Spleen (tissue), 11 donors: Measurements from ENCODE around the gene LGI4. TPM values are rescaled to one million over a fixed set of nuclear protein-coding genes. Genes with fewer than 3 reads are reported as not detected.

Source experiments
- DNase-seq: peaks from one replicate; pipeline ENCODE4 v3.0.0-alpha.2; 2020
- H3K27ac ChIP-seq, 8 donors: fragments of 200-600 bp; sonication (generic) in 7 of 8; 1 replicate in 4 of 8; 2 replicates in 4 of 8; pipeline versions ENCODE4 v1.5.0 to v1.8.0; 2016 to 2021; ENCODE audit warnings: inconsistent platforms in 4 of 8, mild to moderate bottlenecking in 4 of 8, moderate library complexity in 1 of 8
- H3K27me3 ChIP-seq, 7 donors: fragments of 200-600 bp; sonication (generic) in 6 of 7; replicated peaks in 1 of 7; 1 replicate in 4 of 7; 2 replicates in 3 of 7; pipeline versions ENCODE4 v1.5.0 to v1.8.0; 2016 to 2021; ENCODE audit warnings: inconsistent platforms in 3 of 7, mild to moderate bottlenecking in 1 of 7
- H3K36me3 ChIP-seq, 6 donors: fragments of 200-600 bp; sonication (generic) in 5 of 6; 1 replicate in 4 of 6; 2 replicates in 2 of 6; pipeline versions ENCODE4 v1.5.0 to v1.8.0; 2016 to 2021; ENCODE audit warnings: inconsistent platforms in 2 of 6
- H3K4me1 ChIP-seq, 6 donors: fragments of 200-600 bp; sonication (generic) in 5 of 6; 1 replicate in 3 of 6; 2 replicates in 3 of 6; pipeline versions ENCODE4 v1.5.0 to v1.8.0; 2016 to 2021; ENCODE audit warnings: inconsistent platforms in 3 of 6
- H3K4me3 ChIP-seq, 8 donors: fragments of 200-600 bp; sonication (generic) in 7 of 8; 1 replicate in 4 of 8; 2 replicates in 4 of 8; pipeline versions ENCODE4 v1.5.0 to v1.8.0; 2016 to 2021; ENCODE audit warnings: inconsistent platforms in 4 of 8, mild to moderate bottlenecking in 4 of 8, moderate library complexity in 2 of 8
- H3K9me3 ChIP-seq, 8 donors: fragments of 200-600 bp; sonication (generic) in 7 of 8; 1 replicate in 4 of 8; 2 replicates in 4 of 8; pipeline versions ENCODE4 v1.5.0 to v1.8.0; 2016 to 2021; ENCODE audit warnings: inconsistent platforms in 4 of 8
- CTCF ChIP-seq, 11 experiments: fragments of 200-600 bp in 7 of 11; fragments of 450-650 bp in 4 of 11; sonication (generic) in 4 of 11; IDR thresholded peaks in 8 of 11; conservative IDR thresholded peaks in 3 of 11; 1 replicate in 7 of 11; 2 replicates in 4 of 11; pipeline versions ENCODE4 v1.4.0 to v1.8.0; 2016 to 2021; ENCODE audit warnings: antibody characterized with exemption in 11 of 11, inconsistent platforms in 4 of 11, mild to moderate bottlenecking in 1 of 11
- POLR2A ChIP-seq, 3 donors: fragments of 450-650 bp; IDR thresholded peaks; one replicate each; pipeline ENCODE4 v1.5.1; 2017; ENCODE audit warnings: antibody characterized with exemption in 3 of 3, mild to moderate bottlenecking in 1 of 3
- POLR2AphosphoS5 ChIP-seq, 3 donors: sonication (generic); formaldehyde crosslinking; IDR thresholded peaks; one replicate each; pipeline ENCODE4 v1.5.1; 2017; ENCODE audit warnings: antibody characterized with exemption in 3 of 3
- WGBS, 5 donors: extraction: QIAGEN DNeasy Blood & Tissue Kit in 3 of 5; methylation state at CpG; one replicate each; pipeline versions ENCODE4 v1.1.5 to v1.1.7; 2013 to 2018; 5-methylcytosine and 5-hydroxymethylcytosine counted together
- intact Hi-C: fragments of 100-400 bp; cut with DNase I; formaldehyde crosslinking; loops from one replicate; pipeline ENCODE4 v1.15.0; 2023; ENCODE audit warnings: low total_unique reads
- polyA plus RNA-seq, 3 donors: library from polyadenylated mRNA; stranded (reverse); fragments of 200-250 nt; gene quantifications; one replicate each; pipeline ENCODE4 v1.2.1, GENCODE V29; 2013
- total RNA-seq, 7 donors: library from RNA; depleted of rRNA in 3 of 7; stranded (reverse); fragments of >200 nt in 3 of 7; fragmentation: NEBNext Ultra II Directional in 4 of 7; extraction: Animal tissue kit (Norgen Biotek cat#: 25700) in 4 of 7; gene quantifications; one replicate each; pipeline versions ENCODE4 v1.1.0 to v1.2.1, GENCODE V29; 2016 to 2021
- donor health status: healthy with polysubstance abuse.
- donor health status: DM: no; HTN: no; CAD: no; lungs with moderate emphysema.
- donor health status: DM: no; HTN: no; CAD: no.
- donor health status: Bipolar disorder and iron deficiency.
- donor health status: healthy.
- donor health status: DM: no; HTN: no; CAD: no.
- donor health status: DM: yes; HTN: yes; CAD: no.

Gene LGI4
- total and polyA plus RNA-seq, 10 donors: 0.68 to 9.7 (median 1.6) TPM; not detected in 1

GRCh38 chr19:35149463-35149862 lies 14.6 kb upstream of the LGI4 start:
- Histone ChIP-seq H3K4me3 (no peak overlapping the region), H3K4me1 (peaks cover 0 to 34% (median 21%) of the 10 kb centered on the region in 6 donors), H3K36me3 (no peaks in the 10 kb centered on the region), H3K27ac (no peak overlapping the region), H3K9me3 (no peaks in the 10 kb centered on the region), H3K27me3 (peaks cover 0 to 14% (median 0%) of the 10 kb centered on the region in 7 donors)
- 89 to 98% (median 91%) methylated on average over 3 of the region's 3 CpGs for WGBS, 5 donors
- no peak for TF ChIP-seq CTCF (IDR thresholded peaks at IDR 0.05 in 8 of 11, conservative IDR thresholded peaks at IDR 0.05 in 3 of 11)
- TF ChIP-seq POLR2A (IDR thresholded peaks at IDR 0.05): no peak
- TF ChIP-seq POLR2AphosphoS5 (IDR thresholded peaks at IDR 0.05): no peak
- intact Hi-C loops: no loop called here
- no peak for DNase-seq

GRCh38 chr19:35146746-35147459 lies 12.0 kb upstream of the LGI4 start:
- no peaks in the 10 kb centered on the region for H3K9me3 ChIP-seq
- H3K27me3 ChIP-seq: peaks cover 0 to 34% (median 18%) of the 10 kb centered on the region in 7 donors
- TF ChIP-seq CTCF (IDR thresholded peaks at IDR 0.05 in 8 of 11, conservative IDR thresholded peaks at IDR 0.05 in 3 of 11) (no peak), POLR2A (IDR thresholded peaks at IDR 0.05) (no peak), POLR2AphosphoS5 (IDR thresholded peaks at IDR 0.05) (no peak)
- H3K4me1 ChIP-seq: peaks cover 8 to 35% (median 26%) of the 10 kb centered on the region in 6 donors
- H3K27ac ChIP-seq: no peak overlapping the region
- no peak for DNase-seq
- H3K4me3 ChIP-seq: no peak overlapping the region
- WGBS, 5 donors: 66 to 78% (median 71%) methylated on average over 7 of the region's 7 CpGs
- H3K36me3 ChIP-seq: no peaks in the 10 kb centered on the region
- intact Hi-C loops: no loop called here

- DNase-seq: no peak
- peaks cover 0 to 52% (median 18%) of the 10 kb centered on the region in 7 donors for H3K27me3 ChIP-seq
- no peak overlapping the region for H3K4me3 ChIP-seq
- WGBS, 5 donors: 19 to 38% (median 29%) methylated on average over 12 to 15 of the region's 15 CpGs
- H3K9me3 ChIP-seq: no peaks in the 10 kb centered on the region
- no peak for TF ChIP-seq POLR2A (IDR thresholded peaks at IDR 0.05)
- no peak for TF ChIP-seq POLR2AphosphoS5 (IDR thresholded peaks at IDR 0.05)
- TF ChIP-seq CTCF (IDR thresholded peaks at IDR 0.05 in 8 of 11, conservative IDR thresholded peaks at IDR 0.05 in 3 of 11): no peak
- peak overlapping the region in 1 of 8 donors; percentile 4 for H3K27ac ChIP-seq
- no peaks in the 10 kb centered on the region for H3K36me3 ChIP-seq
- peaks cover 13 to 53% (median 38%) of the 10 kb centered on the region in 6 donors for H3K4me1 ChIP-seq
- intact Hi-C loops: no loop called here
Measured at GRCh38 chr19:35144600-35145436, 10.0 kb upstream of the LGI4 start.

- intact Hi-C loops: no loop called here
- WGBS, 5 donors: 33 to 51% (median 45%) methylated on average over 2 to 6 of the region's 6 CpGs
Measured at GRCh38 chr19:35144259-35144599, 9.4 kb upstream of the LGI4 start.

More at GRCh38 chr19:35144259-35144599, 9.4 kb upstream of the LGI4 start:
- Histone ChIP-seq H3K9me3 (no peaks in the 10 kb centered on the region), H3K4me1 (peaks cover 13 to 58% (median 39%) of the 10 kb centered on the region in 6 donors), H3K27me3 (peaks cover 0 to 57% (median 18%) of the 10 kb centered on the region in 7 donors), H3K4me3 (no peak overlapping the region), H3K36me3 (no peaks in the 10 kb centered on the region), H3K27ac (no peak overlapping the region)
- no peak for DNase-seq
- TF ChIP-seq CTCF (IDR thresholded peaks at IDR 0.05 in 8 of 11, conservative IDR thresholded peaks at IDR 0.05 in 3 of 11) (no peak), POLR2AphosphoS5 (IDR thresholded peaks at IDR 0.05) (no peak), POLR2A (IDR thresholded peaks at IDR 0.05) (no peak)
